22Rv1 (cell line): Measurements from ENCODE around the gene MFSD1.

ENCODE experiments used
- H3K27ac ChIP-seq: fragments of 450-650 bp; 2 replicates; pipeline ENCODE4 v1.5.1; 2017
- CTCF ChIP-seq: fragments of 450-650 bp; IDR thresholded peaks from 2 replicates; pipeline ENCODE4 v1.5.1; 2017; ENCODE audit warnings: mild to moderate bottlenecking
- ZFX ChIP-seq: fragments of 450-650 bp; IDR thresholded peaks from 2 replicates; pipeline ENCODE4 v1.6.1; 2017; ENCODE audit warnings: antibody characterized with exemption, borderline replicate concordance

The MFSD1 gene

GRCh38 chr3:158831861-158832260 is 30.0 kb downstream of the MFSD1 start:
- no peak overlapping the region for H3K27ac ChIP-seq
- TF ChIP-seq ZFX (no peak), CTCF (no peak)

- TF ChIP-seq ZFX = no peak
- TF ChIP-seq CTCF = no peak
These were observed 33.8 kb downstream of the MFSD1 start for GRCh38 chr3:158835631-158836030.

GRCh38 chr3:158836312-158836711 is 34.5 kb downstream of the MFSD1 start:
- no peak overlapping the region for H3K27ac ChIP-seq
- no peak for TF ChIP-seq ZFX
- no peak for TF ChIP-seq CTCF

More at GRCh38 chr3:158835631-158836030, 33.8 kb downstream of the MFSD1 start:
- no peak overlapping the region for H3K27ac ChIP-seq

- no peak overlapping the region for H3K27ac ChIP-seq
- TF ChIP-seq ZFX (no peak), CTCF (no peak)
These were observed 35.4 kb downstream of the MFSD1 start for GRCh38 chr3:158837240-158837639.

- H3K27ac ChIP-seq = no peak overlapping the region
- TF ChIP-seq CTCF (no peak), ZFX (no peak)
These were observed 38.1 kb downstream of the MFSD1 start for GRCh38 chr3:158839966-158840365.

- no peak overlapping the region for H3K27ac ChIP-seq
- TF ChIP-seq CTCF (no peak), ZFX (no peak)
These were observed 39.5 kb downstream of the MFSD1 start for GRCh38 chr3:158841387-158841786.

GRCh38 chr3:158842976-158843375 is 41.1 kb downstream of the MFSD1 start:
- TF ChIP-seq ZFX = no peak
- no peak for TF ChIP-seq CTCF

More at GRCh38 chr3:158842976-158843375, 41.1 kb downstream of the MFSD1 start:
- no peak overlapping the region for H3K27ac ChIP-seq
